GM19328 (cell line): ENCODE results near the gene ACSL3.
"Not testable (repeated sequence)": the region's sequence is repeated elsewhere in the genome, so short reads cannot be mapped to it uniquely, and the experiment has no call there.

Experiments used
- ATAC-seq: cut with Tn5 transposase; IDR thresholded peaks from one replicate; pipeline ENCODE4 v1.9.1; 2021; ENCODE audit warnings: mild to moderate bottlenecking, moderate library complexity; ENCODE audit not compliant: unreplicated experiment

The ACSL3 gene

DNA sequence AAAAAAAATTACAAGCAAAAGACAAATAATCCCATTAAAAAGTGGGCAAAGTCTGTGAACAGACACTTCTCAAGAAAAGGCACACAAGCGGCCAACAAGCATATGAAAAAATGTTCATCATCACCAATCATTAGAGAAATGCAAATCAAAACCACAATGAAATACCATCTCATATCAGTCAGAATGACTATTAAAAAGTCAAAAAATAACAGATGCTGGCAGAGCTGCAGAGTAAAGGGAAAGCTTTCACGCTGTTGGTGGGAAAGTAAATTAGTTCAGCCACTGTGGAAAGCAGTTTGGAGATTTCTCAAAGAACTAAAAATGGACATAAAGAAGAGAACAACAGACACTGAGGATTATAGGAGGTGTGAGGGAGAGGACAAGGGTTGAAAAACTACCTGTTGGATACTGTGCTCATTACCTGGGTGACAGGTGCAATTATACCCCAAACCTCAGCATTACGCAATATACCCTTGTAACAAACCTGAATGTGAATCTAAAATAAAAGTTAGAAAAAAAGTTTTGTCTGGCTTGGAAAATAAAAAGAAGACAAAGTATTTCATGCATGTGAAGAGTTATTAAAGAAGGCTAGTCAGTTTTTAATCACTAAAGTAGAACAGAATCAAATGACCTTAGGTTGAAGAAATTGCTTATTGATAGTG lies 8.7 kb upstream of the ACSL3 start:
- ATAC-seq = no peak

- ATAC-seq = no peak
Measured at GRCh38 chr2:222854773-222855700, 5.8 kb upstream of the ACSL3 start.

DNA sequence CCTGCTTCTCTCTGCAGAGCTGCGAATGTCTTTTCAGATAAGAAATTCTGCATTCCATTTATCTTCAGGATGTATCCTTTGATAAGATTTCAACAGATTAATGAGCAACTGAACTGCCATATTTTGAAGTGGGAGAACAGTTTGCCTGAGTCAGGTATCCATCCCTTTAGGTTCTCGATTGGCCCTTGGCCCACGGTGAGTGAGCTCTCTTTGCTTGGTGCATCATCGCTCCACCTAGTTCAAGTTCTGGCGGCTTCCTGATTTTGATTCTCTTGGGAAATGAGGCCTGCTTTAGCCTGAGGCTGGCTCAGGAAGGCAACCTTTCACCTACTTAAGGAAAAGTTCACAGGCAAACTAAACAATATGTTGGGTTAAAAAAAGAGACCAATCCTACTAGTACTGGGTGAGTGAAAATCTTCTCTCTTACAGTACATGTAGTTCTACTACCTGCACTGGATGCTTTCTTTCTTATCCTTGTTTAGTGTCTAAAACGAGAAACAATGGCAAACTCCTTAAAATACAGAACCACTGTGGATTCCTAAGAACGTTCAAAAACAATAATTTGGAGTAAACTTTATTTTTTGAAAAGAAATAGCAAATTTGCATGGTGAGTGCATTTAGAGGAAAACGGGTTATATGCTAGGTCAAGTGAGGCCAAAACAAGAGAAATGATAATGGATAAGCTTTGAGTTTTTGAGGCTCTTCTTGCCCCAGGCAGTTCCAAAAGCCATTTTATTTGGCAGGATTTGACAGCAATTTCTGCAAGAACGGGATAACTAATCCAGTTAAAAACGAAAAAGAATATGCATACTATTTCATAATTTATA lies 837 bp upstream of the ACSL3 start:
- ATAC-seq = no peak

DNA sequence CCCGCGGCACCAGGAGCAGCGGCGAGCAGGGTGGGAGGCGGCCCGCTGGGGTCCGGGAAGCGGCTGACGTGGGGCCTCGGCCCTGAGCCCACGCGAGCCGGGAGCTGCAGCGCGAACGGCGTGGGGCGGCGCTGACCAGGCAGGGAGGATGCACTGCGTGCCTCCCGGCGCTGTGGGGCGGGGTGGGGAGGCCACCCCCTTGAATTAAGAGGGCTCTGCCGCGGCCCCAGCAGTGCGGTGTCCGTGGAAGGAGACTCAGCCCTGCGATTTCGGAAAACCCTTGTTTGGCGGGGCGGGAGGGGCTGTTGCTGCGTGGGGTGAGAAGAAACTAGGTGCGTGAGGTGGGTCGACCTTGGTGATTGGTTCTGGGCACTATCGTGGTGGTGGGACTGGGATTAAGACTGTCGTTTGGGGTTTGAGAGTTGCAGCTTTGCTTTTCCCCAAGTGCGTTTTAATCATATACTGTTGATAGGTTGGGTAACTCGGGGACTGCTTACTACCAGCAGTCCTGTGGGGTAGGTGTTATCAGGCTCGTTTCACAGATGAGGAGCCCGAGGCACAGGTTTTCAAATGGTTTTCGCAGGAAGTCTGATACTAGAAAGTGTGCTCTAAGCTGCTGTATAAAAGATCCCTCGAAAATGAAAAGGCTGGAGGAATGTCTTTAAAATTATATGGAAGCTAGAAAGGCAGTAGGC lies 722 bp downstream of the ACSL3 start:
- ATAC-seq = peak; percentile 27

DNA sequence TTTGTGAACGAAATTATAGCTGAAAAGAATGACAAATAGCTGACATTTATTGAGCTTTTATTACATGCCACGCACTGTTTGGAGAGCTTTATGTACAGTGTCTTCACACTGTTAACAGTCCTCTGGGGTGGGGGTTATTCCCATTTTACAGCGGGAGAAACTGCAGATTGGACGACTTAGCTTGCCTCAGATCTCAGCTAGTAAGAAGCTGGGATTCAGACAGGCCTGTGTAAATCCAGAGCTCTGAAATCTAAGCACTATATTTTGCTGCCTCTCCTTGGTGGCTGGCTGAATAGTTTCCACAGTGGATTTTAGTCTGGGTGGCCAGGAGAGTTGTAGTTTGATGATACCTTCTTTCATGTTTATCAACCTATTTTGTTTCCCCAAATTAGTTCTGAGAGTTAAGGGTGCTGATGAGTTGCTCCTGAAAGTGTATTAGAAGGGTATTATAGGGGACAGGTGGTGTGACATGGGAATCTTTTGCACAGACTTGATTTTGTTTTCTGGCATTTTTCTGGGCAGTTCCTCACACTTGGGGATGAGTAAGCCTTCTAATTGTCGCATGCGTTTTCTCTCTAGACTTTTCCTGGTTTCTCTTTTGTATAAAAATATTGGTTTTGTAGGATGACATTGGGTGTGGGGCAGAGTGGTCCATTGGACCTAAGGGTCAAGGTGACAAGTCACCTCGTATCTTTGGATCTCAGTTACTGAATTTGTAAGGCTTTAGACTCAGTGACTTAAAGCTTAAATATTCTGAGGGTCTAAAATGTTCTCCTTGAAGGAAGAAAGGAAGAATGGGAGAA lies 1.5 kb downstream of the ACSL3 start:
- ATAC-seq = no peak

- ATAC-seq = no peak
Measured at GRCh38 chr2:222862909-222863544, 2.2 kb downstream of the ACSL3 start.

- ATAC-seq = no peak
Measured at GRCh38 chr2:222864296-222864695, 3.5 kb downstream of the ACSL3 start.

DNA sequence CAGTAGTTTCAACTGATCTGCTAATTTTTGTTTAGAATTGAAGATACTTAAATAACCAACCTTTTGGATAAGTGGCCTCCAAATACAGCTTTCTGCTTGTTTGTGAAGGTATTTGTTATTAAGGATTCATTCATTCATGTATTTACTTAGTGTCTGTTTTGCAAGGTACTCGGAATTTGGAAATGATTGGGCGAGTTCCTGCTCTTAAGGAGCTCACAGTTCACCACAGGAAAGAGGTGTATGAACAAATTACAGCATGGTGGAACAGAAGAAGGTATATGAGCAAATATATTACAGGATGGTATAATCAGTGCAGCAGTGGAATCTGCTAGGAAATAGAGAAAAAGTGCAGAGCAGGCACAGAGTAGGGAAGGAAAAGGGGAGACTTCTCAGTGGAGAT lies 4.5 kb downstream of the ACSL3 start:
- no peak for ATAC-seq

DNA sequence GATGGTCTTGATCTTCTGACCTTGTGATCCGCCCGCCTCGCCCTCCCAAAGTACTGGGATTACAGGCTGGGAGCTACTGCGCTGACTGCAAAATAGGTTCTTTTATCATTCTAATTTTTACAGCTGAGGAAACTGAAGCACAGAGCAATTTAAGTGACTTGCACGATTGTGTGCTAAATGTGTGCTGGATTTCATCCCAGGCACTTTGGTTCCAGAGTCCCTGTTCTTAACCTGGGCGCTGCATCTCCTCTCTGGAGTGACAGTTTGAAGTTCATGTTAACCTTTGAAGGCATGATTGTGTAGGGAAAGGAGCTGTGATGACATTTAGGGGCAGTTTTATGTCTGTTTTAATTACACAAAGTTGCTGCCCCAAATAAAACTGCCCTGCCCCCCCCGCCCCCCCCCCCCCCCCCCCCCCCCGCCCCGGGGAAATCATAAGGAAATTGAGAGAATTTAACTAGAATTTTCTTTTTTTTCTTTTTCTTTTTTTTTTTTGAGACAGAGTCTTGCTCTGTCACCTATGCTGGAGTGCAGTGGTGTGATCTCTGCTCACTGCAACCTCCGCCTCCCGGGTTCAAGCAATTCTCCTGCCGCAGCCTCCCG lies 5.6 kb downstream of the ACSL3 start:
- no peak for ATAC-seq

- not testable (repeated sequence) for ATAC-seq
Measured at GRCh38 chr2:222868560-222869251, 7.9 kb downstream of the ACSL3 start.

GRCh38 chr2:222869252-222869560 lies 8.4 kb downstream of the ACSL3 start:
- ATAC-seq = no peak

GRCh38 chr2:222871291-222871690 lies 10.5 kb downstream of the ACSL3 start:
- ATAC-seq = no peak

DNA sequence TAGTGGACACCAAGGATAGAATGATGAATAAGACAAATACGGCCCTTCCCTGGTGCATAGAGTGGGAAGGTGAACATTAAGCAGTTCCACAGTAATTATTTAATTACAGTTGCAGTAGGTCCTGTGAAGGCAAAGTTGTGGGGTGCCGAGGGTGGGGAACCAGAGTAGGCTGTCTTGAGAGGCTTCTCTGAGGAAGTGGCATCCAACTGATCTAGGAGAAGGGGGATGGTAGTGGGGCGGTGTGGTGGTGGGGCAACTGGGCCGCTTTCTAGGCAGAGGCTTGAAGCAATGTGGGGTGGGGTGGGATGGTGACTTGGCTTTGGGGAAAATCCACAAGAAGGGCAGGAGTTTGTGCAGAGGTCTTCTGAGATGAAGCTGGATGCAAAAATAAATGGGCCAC lies 11.7 kb downstream of the ACSL3 start:
- ATAC-seq = no peak

- ATAC-seq = no peak
Measured at GRCh38 chr2:222875482-222875881, 14.6 kb downstream of the ACSL3 start.

DNA sequence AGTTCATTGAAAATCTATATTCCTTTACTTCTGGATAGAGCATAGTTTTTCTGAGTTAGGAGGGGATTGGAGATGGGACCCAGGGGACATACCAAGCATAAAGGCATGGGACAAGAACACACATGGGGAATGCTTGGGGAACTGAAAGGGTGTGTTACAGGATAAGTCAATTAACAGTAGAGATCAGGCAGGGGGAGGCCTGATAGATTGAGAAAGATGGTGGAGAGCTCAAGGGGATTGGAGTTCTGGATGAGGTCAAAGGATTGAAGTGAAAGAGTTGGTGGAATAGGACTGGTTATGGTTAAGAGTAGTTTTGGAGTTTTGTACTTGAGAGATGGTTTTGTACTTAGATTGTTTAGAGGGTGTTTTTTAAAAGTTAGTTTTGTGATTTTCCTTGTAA lies 16.1 kb downstream of the ACSL3 start:
- ATAC-seq = no peak

DNA sequence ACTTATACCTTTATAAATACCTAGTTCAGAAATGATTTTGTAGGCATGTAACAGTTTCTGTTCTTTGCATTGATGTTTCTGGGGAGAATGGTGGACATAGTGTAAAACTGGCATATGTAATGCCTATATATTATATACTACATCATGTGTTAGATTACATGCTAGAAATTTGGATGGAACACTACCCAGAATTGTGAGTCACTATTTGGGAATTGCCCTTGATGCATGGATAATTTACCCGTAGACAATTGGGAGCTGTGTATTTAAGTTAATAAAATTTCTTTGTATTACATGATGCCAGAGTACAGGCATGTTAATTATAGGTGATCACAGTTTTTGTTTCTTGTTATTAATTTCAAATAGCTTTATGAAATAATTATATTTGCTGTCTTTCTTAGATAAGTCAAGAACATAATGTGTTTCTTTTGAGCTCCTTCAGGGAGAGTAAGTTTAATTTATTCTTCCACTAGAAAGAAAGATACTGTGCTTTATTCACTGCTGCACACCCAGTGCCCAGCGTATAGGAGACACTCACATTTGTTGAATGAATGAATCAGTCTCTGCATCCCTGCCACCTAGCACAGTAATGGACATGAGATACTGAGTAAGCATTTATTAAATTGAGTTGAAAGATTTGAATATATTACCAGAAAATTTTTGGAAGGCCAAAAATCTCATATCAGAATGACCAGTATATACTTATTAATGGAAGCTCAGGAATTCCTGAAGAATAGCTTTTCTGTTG lies 16.9 kb downstream of the ACSL3 start:
- ATAC-seq = no peak

- no peak for ATAC-seq
Measured at GRCh38 chr2:222878301-222878876, 17.6 kb downstream of the ACSL3 start.
